Midbrain (tissue), 1 donor: ENCODE results near the gene FAM180A.
"Not testable (repeated sequence)": the region's sequence is repeated elsewhere in the genome, so short reads cannot be mapped to it uniquely, and the experiment has no call there.

ENCODE experiments used
- DNase-seq: peaks from one replicate; lab custom pipeline; 2025; lab: John Stamatoyannopoulos, UW

Gene FAM180A

DNA sequence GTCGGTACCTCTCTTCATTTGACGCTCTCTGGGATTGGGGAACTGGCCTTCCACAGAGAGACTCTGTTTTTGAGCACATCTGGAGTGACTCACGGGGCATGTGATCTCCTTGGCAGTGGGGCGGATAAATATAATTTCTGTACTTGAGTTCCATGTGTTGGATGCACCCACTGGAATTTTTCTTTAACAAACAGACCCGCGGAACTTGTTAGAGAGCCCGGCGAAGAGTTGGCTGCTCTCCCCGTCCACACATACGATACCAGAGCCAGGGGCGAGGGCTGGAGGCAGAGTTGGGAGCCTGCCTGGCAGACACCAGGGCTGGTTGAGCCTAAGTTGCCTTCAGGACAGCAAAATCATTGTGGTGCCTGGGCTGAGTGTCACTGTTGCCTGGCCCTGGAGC, at the start of gene FAM180A:
Gene FAM180A (minus strand): TSS at position 44 of the 400 bp plus-strand sequence. CDS start 233 bp downstream, outside the sequence.
- no peak for DNase-seq

DNA sequence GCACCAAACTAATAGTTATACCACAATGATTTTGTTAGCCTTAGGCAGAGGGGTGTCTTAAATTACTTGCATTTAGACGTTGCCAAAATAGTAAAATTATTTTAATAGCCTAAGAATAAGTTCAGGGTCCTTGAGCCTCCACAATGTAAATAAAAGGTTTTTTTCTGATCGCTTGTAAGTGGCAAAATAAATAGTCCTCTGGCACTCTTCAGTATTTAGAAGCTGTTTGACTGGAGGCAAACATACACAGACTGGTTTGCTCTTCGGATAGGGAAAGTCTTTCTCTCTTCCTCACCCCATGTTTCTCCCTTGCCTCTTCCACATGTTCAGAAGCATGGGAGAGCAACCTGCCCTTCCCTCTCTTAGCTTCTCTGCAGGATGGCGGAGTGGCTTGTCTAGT, 49.5 kb upstream of the FAM180A start:
- DNase-seq: no peak

DNA sequence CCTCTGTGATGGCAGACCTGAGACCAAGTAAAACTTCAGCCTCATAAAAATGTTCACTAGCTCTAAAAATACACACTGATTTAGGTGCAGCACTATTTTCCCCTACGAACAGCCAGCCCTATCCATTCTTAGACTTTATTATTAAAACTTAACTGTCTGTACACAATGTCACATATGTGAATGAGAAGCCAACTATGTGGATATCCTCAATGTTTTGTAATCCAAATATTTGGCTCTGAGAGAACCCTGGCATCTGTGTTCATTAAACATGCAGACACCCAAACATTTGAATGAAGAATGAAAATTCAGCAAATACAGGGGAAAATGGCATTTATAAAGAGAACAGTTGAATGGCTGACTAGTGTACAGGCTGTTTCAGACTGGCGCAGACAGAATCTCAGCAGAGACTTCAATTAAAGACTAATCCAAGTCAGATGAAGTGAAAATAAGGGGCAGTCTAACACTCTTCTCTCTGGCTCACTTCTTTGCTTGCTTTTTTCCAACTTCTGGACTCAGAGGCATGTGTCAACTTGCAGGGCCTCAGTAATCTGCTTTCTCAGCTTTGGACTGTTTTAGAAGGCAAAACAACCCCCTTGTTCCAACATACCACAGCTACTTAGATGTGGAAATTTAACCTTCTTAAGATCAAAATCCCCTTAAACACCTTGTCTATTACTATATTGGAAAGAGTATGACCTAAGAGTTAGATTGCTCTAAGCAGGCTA, 47.4 kb upstream of the FAM180A start:
- DNase-seq: peak; percentile 3

DNA sequence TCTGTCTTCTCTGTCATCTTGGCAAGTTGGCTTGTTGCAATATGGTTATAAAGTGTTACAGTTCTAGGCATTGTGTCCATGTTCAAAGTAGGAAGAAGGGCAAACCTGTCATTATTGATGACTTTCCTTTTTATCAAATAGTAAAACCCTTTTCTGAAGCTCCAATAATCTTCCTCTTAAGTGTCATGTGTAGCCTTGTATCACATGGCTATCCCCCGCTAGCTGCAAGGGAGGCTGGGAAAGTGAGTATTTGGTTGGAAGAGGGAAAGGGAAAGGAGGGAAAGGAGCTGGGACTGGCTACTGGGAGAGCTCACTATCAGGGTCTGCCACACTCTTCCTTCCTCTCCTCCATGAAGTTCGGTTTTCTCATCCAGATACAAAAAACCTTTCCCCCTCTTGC, 45.2 kb upstream of the FAM180A start:
- DNase-seq: no peak

DNA sequence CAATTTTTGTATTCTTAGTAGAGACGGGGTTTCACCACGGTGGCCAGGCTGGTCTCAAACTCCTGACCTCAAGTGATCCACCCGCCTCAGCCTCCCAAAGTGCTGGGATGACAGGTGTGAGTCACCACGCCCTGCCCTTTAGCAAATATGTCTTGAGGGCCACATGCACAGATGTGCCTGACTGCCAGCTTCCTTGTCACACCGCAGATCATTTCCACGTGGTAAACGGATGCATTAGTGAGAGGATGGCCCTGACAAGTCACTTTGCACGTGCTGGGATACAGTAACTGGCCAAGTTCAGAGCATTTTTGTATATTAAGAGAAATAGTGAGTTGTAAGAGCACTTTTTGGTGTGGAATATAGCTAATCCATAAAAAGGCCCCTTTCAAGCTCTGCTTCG, 44.3 kb upstream of the FAM180A start:
- DNase-seq: no peak

DNA sequence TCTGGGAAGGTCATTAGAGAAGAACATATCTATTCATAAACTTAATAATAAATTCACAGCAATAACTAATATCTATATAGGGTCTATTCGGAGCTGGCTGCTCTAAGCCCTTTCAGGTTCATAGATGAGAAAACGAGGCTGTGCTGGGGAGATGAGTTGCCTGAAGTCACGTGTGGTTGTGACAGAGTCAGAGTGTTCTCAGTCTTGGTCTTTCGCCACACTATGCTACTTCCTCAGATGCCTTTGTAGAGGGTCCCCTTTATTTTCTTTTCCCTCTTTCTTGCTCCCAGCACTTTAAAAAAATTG, 43.7 kb upstream of the FAM180A start:
- DNase-seq: no peak

DNA sequence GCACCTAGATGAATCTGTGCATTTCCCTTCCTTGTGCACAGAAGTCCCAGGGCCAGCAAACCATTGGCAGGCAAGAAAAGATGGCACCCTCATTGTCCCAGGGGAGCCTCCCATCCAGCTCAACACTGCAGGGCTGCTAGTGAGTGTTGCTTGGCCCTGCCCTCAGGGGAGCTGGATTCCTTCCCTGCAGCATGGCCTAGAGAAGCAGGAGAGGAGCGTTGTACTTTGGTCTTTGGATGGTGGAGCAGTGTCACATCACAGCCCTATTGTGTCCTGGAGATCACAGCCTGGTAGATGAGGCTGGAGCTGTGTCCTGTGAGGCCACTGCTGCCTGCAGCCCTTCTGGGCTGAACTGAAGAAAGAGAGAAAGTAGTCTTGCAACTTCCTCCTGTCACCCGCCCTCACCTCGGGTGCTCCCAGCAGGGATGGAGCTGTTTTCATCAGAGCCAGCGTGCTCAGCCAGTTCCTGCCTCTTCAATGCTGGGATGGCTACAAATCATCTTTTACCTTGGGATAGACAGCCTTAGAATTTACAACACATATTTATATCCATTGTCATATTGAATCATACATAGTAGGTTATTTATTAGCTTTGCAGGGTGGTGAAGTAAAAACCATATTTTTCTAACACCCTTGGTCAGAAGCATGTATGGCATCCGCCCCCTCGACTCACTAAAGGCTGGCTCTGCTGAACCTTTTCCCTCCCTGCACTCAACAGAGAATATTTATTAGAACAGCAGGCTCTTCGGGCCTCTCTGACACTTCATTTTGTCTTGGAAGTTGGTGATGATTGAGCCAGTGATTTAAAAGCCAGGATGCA, 43.1 kb upstream of the FAM180A start:
- DNase-seq: no peak

DNA sequence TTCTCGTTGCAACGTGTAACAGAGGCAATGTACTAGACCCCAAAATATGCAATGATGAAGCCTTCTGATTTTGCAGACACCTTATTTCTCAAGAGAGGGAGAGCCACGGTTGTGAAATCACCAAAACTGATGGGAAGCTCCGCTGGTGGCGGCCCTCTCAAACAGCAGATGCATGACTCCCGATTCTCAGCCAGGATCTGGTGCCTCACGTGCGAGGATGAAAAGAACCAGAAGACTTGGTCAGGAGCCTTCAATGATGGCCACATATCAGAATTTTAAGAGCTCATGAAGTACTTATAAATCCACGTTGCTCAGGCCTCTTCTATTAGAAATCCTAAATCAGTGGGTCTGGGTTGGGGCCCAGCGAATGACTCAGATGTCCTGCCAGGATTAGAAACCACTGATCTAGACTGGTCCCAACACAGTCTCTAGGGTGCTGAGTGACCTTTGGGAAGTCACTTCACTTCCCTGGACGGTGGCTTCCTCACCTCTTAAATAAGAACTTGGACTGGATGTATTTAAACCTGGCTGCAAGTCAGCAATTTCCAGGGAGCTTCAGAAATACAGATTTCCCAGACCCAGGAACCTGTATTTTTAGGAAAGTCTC, 41.9 kb upstream of the FAM180A start:
- no peak for DNase-seq

DNA sequence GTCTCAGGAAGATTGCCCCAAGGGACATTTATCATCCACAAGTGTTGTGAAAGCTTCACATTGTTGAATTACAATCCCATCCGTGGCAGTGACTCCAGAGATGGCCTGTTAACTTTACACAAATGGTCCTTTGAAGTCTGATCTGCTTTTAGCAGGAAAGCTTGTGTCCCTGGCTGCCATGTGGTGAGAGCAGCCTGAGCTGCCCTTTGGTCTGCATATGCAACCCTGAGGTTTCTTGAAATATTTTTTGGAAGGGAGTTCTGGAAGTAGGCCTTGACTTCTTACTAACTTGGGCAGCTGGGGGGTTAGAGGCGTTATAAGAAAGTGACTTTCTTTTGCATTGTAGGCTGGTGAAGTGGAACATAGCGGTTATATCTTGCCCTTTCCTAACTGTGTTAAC, 41.3 kb upstream of the FAM180A start:
- DNase-seq: no peak

DNA sequence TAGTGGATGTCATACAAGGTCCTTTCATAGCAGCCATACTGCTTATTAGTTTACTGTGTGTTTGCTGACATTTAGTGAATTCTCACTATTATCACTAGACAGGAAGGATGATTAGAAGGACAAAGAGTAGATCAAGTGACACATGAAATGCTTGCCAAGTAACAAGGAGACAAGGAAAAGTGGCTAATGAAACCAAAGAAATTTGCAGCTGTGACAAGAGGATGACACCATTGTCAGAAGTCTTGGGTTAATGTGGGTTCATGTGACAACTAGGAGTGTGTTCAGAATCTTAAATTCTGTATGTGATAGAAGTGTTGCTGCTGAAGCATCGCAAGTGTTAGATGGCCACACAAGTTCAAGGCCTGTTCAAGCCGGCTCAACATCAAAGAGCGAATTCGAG, 40.8 kb upstream of the FAM180A start:
- DNase-seq: no peak

DNA sequence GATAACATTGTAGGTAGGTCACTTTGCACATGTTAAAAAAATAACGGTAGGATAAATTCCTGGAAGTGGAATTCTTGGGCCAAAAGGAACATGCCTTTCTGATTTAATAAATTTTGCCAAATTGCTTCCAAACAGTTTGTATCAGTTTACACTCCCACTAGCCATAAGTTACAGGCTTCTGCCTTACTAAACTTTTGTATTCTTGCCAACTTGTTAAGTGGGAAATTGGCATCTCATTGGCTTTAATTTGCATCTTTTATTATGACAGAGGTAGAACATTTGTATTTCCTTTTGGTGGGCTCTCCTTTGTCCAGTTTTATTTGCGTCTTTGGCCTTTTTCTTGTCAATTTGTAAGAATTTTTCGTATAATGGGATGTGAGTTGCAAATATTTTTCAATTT, 38.3 kb upstream of the FAM180A start:
- no peak for DNase-seq

DNA sequence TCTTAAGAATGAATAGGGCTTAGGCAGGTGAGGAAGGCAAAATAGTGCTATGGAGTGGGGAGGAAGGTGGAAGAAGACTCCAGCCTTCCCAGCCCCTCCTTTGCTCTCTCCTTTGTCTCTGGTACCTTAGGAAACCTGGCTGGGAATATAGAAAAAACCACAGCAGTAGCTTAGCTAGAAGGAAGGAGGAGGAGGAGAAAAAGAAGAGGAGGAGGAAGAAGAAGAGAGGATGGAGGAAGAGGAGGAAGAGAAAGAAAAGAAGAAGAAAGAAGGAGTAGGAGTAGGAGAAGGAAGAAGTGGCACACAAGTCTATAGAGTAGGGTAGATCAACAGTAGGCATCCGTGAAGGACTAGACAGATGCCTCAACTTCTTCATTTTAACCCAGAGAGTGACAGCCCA, 36.5 kb upstream of the FAM180A start:
- DNase-seq: no peak

DNA sequence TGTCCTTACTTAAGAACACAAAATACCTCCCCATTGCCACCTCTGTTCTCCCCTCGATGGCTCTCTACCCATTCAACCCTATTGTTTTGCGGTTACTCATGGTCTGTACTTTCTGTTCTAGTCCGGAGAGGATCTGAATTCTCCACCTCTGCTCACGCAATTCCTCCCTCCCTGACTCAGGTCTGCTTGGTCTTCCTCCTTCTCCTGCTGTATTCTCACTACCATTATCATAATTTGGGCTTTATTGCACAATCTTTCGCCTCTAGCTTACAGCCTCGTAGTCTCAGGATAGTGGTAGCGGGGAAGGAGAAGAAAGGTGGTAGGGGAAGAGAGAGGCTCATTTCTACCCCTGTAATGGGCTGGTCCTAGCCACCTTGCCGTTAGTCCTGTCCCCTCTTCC, 35.4 kb upstream of the FAM180A start:
- DNase-seq: no peak

DNA sequence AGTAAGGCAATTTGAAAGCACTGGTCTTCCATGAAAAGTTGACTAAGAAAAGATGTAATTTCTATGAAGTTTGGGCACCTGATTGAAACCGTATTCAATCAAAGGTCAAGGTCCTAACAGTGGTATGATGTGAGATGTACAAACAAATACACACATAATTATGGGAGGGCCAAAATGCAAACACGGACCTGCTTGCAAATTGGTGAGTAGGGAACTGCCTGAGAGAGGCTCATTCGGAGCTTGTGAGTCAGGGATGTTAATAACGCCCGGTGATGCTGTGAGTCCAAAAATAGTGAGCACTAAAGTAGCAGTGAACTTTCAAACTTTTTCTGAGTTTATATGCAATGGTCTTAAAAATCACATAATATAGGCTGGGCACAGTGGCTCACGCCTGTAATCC, 34.2 kb upstream of the FAM180A start:
- DNase-seq: no peak

DNA sequence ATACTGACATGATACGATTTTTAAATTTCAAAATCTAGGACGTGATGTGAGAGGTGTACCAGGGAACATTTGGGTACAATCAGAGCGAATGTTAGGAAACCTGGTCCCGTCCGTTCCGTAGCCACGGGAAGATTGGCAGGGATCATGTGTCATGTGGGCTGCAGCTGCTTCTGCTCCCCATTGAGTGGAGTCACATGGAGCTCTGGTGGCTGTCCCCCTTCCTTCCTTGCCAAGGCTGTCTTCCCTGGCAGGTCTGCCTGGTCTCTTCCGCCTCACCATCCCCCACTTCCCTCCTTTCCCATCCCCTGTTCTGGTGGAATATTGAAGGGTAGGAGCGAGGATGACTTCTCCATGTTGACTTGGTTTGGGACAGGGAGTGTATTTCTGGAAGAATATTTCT, 33.8 kb upstream of the FAM180A start:
- DNase-seq: no peak

DNA sequence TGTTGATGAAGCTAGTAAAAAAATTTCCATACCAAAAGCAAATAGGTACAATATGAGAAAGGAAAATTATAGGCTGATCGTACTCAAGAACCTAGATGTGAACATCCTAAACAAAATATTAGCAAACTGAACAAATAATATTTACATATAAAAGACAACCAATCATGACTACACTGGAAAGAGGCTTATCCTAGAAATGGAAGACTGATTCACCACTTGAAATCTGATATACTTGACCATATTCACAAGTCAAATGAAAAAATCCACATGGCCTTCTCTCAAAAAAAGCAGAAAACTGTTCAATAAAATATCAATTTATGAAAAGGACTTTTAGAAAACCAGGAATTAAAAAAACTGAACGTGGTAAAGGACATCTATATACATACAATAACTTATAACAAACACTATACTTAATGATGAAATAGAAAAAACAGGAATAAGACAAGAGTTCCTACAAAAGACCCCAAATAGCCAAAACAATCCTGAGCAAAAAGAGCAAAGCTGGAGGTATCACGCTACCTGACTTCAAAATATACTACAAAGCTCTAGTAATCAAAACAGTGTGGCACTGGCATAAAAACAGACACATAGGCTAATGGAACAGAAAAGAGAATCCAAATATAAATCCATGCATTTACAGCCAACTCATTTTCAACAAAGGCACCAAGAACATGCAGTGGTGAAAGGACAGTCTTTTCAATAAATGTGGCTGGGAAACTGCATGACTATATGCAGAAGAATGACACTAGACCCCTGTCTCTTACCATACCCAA, 29.2 kb upstream of the FAM180A start:
- DNase-seq: no peak

DNA sequence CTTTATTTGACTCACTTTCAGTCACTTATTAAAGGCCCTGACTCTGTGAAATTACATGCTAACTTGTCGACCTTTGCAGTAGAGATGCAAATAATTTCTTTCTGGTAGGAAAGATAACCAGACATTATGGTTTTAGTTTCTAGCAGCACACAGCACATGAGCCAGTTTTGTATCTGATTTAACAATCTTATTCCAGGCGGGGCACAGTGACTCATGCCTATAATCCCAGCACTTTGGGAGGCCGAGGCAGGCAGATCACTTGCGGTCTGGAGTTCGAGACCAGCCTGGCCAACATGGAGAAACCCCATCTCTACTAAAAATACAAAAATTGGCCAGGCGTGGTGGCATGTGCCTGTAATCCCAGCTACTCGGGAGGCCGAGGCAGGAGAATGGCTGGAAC, 27.3 kb upstream of the FAM180A start:
- not testable (repeated sequence) for DNase-seq

DNA sequence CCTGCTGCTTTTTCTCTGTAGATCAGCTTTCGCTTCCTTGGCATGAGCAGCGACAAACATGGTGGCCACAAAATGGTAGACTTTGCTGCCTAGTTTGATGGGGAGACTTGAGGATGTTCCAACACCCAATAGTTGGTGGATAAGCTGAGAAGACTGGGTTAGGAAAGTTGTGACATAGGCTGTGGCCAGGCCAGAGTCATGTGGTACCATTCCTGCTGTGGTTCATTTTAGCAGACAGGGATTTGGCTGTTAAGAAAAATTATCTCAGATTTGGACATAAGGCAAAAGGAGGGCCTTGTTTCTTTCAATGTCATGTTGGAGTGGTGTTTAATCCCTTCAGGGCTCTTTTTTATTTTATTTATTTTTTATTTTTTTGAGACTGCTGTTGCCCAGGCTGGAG, 26.6 kb upstream of the FAM180A start:
- no peak for DNase-seq

DNA sequence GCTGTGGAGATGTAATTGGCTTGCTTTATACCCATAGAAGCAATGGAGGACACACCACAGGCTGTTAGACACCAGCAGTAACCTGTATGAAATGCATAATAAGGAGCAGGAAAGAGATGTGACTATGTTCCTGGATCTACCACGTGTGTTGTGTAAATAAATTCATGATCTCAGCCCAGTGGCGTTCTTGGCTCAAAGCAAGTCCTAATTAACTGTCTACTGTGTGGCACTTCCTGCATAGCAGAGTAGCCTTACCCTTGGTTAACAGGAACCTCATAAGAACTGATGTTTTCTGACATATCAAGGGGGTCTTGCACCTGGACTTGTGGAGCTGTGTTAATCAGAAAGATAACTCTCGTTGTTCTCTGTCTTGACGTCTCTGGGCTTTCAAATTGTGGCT, 25.7 kb upstream of the FAM180A start:
- DNase-seq: no peak

DNA sequence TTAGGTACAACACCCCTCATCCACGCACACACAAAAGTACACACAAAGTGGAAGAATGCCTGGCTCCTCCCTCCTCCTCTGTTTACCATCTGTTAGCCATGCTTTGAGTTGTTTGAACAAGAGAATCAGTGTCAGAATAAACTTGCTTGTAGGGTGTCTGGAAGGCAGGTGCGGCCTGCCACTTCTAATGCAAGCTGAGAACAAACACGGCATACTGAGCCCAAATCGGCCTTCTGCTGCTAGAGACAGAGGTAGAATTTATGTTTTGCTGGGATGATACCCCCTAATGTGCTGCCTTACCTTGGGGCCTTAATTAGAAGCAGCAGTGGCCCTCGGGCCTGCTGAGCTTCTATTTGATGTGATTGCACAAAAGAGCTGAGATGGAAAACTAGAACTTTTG, 24.9 kb upstream of the FAM180A start:
- DNase-seq: no peak

DNA sequence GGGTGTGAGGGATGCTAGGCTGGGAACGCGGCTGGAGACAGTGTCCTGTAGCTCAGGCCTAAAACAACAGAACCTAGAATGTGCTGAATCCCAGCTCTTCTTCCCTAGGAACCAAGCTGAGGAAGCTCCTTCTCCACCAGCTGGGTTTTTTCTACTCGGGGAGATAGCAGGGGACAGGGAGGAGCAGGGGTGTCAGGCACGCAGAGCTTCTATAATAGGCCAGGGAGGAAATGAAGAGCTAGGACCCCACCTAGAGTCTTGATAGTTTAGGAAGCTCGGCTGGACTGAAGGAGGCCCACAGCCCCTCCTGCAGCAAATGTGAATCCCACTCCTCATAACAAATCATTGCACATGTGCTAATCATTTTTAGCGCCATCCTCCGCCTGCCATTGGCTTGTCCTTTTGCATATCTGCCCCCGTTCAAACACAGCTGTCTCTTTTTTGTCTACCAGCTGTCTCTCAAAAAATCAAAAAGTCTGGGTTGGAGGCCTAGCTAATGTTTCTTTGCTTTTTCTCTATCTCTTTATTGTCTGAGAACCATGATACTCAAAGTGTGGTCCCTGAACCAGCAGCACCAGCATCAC, 24.1 kb upstream of the FAM180A start:
- DNase-seq: no peak

DNA sequence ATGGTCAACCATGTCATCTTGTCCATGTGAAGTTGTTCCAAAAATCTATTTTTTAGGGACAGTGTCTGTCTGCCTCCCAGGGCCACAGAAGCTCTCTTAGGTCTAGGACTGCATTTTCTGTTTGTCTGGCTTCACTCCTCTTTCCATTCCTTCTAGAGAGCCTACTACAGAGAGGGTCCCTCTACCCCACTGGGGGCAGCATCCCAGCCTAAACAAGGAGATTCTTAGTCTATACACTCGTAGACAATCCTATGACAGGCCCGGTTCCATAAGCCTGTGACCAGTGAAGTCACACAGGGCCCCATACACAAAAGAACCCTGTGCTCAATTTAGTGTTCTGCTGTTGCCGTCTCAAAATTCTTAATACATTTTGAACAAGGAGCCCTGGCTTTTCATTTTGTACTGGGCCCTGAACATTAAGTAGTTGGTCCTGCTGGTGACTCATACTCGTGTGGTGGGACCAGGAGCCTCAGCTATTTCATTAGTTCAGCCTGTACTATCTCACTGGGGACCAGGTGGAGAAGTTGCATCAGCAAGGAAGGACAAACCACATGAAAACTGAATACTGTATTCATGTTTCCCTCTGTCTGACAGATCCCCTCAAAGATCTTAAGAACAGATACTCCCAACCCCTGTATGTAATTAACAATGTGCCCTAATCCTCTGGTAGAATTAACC, 23.5 kb upstream of the FAM180A start:
- no peak for DNase-seq
